Measurements from ENCODE around the gene PDE4B. TPM values are rescaled to one million over a fixed set of nuclear protein-coding genes. Genes with fewer than 3 reads are reported as not detected.
A peak's percentile ranks its signal among the peaks of the same experiment; 100 is the strongest.

The PDE4B gene
- total and polyA plus RNA-seq, 2 of the 13 experiments (the other 11 are each of a cell fraction or from before 2014, with no cell fraction given): not detected

DNA sequence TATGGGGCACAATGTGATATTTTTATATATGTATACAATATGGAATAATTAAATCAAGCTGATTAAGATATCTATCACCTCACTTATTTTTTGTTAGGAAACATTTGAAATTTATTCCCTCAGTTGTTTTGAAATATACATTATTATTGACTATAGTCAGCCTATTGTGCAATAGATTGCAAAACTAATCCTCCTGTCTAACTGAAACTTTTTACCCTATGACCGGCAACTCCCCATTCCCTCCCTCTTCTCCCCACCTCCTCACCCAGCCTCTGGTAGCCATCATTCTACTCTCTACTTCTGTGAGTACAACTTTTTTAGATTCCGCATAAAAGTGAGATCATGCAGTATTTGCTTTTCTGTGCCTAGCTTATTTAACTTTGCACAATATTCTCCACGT, 623.6 kb downstream of the PDE4B start:
- ChIA-PET CTCF (ENCODE audit: low intra/inter-chr PET ratio, low total read pairs) (no interaction called here), POLR2A (no interaction called here)
- Histone ChIP-seq H2AFZ (ENCODE audit: low read length) (no peak overlapping the region), H3K9ac (ENCODE audit: insufficient read depth, low read depth, low read length) (no peak overlapping the region), H3K4me2 (ENCODE audit: low read depth, low read length) (no peak overlapping the region), H3K4me1 (ENCODE audit: insufficient read depth, low read length) (no peaks in the 10 kb centered on the region), H3K4me3 (replicated peaks in 1 of 3; ENCODE audit: insufficient read depth in 1 of 3, low read depth in 2 of 3, low read length in 3 of 3) (no peak overlapping the region), H3K79me2 (ENCODE audit: insufficient read depth, low read length) (no peaks in the 10 kb centered on the region), H3K27ac (ENCODE audit: extremely low read length, insufficient read depth, low read length) (no peak overlapping the region), H4K20me1 (ENCODE audit: insufficient read depth, low read length) (no peaks in the 10 kb centered on the region), H3K36me3 (replicated peaks in 1 of 2; ENCODE audit: control insufficient read depth in 1 of 2, insufficient read depth in 2 of 2, low read length in 2 of 2) (no peaks in the 10 kb centered on the region), H3K9me3 (ENCODE audit: low read length) (peaks cover 31% of the 10 kb centered on the region), H3K27me3 (ENCODE audit: control insufficient read depth in 1 of 2, insufficient read depth in 2 of 2, low read length in 2 of 2) (no peaks in the 10 kb centered on the region)
- ATAC-seq (no peak), FAIRE-seq (no peak), DNase-seq (ENCODE audit: low spot score) (no peak)
- BruUV-seq (replicated peaks): no TSS peak
- TF ChIP-seq CEBPB (IDR thresholded peaks at IDR 0.05; ENCODE audit: borderline replicate concordance, low read depth, low read length) (peak; percentile 78), AGO2 (optimal IDR thresholded peaks at IDR 0.05; ENCODE audit: low read depth, low read length) (no peak)
- intact Hi-C loops (cut with micrococcal nuclease; ENCODE audit: unreplicated experiment) (no loop called here), in situ Hi-C loops (cut with HindIII; ENCODE audit: extremely low pct_ligation_motif_present, low pct_unique_long_range_greater_than_20kb) (no loop called here)
- WGBS (ENCODE audit: low lambda C conversion rate): 34% methylated on average over 3 of the region's 3 CpGs

DNA sequence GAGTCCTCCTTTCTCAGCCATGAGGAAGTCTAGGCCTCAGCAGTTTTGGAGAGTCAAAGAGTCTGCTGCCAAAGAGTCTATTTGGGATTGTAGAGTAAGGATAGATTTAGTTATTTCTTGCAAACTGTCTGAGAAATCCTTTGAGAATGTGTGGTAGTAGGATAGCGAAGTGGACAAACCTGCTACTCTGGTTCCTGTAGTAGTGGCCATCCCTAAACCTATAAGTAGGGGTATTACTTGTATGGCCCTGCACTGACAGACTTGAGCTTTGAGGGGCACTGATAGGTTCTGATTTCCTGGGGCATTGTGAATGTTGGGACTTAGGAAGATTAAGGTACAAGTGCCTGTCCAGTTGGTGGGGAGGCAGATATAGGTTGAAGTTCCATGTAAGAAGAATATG, 625.3 kb downstream of the PDE4B start:
- Histone ChIP-seq H3K27me3 (ENCODE audit: control insufficient read depth in 1 of 2, insufficient read depth in 2 of 2, low read length in 2 of 2) (no peaks in the 10 kb centered on the region), H4K20me1 (ENCODE audit: insufficient read depth, low read length) (no peaks in the 10 kb centered on the region), H3K4me1 (ENCODE audit: insufficient read depth, low read length) (no peaks in the 10 kb centered on the region), H3K4me2 (ENCODE audit: low read depth, low read length) (no peak overlapping the region), H3K9ac (ENCODE audit: insufficient read depth, low read depth, low read length) (no peak overlapping the region), H3K4me3 (replicated peaks in 1 of 3; ENCODE audit: insufficient read depth in 1 of 3, low read depth in 2 of 3, low read length in 3 of 3) (no peak overlapping the region), H3K36me3 (replicated peaks in 1 of 2; ENCODE audit: control insufficient read depth in 1 of 2, insufficient read depth in 2 of 2, low read length in 2 of 2) (no peaks in the 10 kb centered on the region), H3K79me2 (ENCODE audit: insufficient read depth, low read length) (no peaks in the 10 kb centered on the region), H3K27ac (ENCODE audit: extremely low read length, insufficient read depth, low read length) (no peak overlapping the region), H3K9me3 (ENCODE audit: low read length) (peaks cover 31% of the 10 kb centered on the region), H2AFZ (ENCODE audit: low read length) (no peak overlapping the region)
- FAIRE-seq: no peak
- no TSS peak for BruUV-seq (replicated peaks)
- CTCF ChIA-PET (ENCODE audit: low intra/inter-chr PET ratio, low total read pairs): no interaction called here
- in situ Hi-C loops (cut with HindIII; ENCODE audit: extremely low pct_ligation_motif_present, low pct_unique_long_range_greater_than_20kb) (no loop called here), intact Hi-C loops (cut with micrococcal nuclease; ENCODE audit: unreplicated experiment) (no loop called here)
- no peak for DNase-seq (ENCODE audit: low spot score)
- POLR2A ChIA-PET: no interaction called here
- 0% methylated on average over 1 of the region's 1 CpG for WGBS (ENCODE audit: low lambda C conversion rate)
- no peak for ATAC-seq
- no peak for TF ChIP-seq HNRNPLL (IDR thresholded peaks at IDR 0.05; ENCODE audit: low read depth, low read length, poor library complexity, severe bottlenecking)
- TF ChIP-seq ZFYVE20 (CRISPR knock-in tag; IDR thresholded peaks at IDR 0.05; ENCODE audit: borderline replicate concordance, low read depth): no peak
- no peak for TF ChIP-seq MZF1 (CRISPR knock-in tag; IDR thresholded peaks at IDR 0.05; ENCODE audit: borderline replicate concordance)
- no peak for TF ChIP-seq HIVEP1 (CRISPR knock-in tag; IDR thresholded peaks at IDR 0.05)
- no peak for TF ChIP-seq XRCC5 (optimal IDR thresholded peaks at IDR 0.05; ENCODE audit: low read length)
- no peak for TF ChIP-seq ZNF337 (CRISPR knock-in tag; IDR thresholded peaks at IDR 0.05; ENCODE audit: borderline replicate concordance, low read depth)
- no peak for TF ChIP-seq ZNF83 (CRISPR knock-in tag; IDR thresholded peaks at IDR 0.05; ENCODE audit: borderline replicate concordance)
- TF ChIP-seq SP5 (CRISPR knock-in tag; IDR thresholded peaks at IDR 0.05; ENCODE audit: borderline replicate concordance, low read depth): no peak
- TF ChIP-seq, protein P1, sequence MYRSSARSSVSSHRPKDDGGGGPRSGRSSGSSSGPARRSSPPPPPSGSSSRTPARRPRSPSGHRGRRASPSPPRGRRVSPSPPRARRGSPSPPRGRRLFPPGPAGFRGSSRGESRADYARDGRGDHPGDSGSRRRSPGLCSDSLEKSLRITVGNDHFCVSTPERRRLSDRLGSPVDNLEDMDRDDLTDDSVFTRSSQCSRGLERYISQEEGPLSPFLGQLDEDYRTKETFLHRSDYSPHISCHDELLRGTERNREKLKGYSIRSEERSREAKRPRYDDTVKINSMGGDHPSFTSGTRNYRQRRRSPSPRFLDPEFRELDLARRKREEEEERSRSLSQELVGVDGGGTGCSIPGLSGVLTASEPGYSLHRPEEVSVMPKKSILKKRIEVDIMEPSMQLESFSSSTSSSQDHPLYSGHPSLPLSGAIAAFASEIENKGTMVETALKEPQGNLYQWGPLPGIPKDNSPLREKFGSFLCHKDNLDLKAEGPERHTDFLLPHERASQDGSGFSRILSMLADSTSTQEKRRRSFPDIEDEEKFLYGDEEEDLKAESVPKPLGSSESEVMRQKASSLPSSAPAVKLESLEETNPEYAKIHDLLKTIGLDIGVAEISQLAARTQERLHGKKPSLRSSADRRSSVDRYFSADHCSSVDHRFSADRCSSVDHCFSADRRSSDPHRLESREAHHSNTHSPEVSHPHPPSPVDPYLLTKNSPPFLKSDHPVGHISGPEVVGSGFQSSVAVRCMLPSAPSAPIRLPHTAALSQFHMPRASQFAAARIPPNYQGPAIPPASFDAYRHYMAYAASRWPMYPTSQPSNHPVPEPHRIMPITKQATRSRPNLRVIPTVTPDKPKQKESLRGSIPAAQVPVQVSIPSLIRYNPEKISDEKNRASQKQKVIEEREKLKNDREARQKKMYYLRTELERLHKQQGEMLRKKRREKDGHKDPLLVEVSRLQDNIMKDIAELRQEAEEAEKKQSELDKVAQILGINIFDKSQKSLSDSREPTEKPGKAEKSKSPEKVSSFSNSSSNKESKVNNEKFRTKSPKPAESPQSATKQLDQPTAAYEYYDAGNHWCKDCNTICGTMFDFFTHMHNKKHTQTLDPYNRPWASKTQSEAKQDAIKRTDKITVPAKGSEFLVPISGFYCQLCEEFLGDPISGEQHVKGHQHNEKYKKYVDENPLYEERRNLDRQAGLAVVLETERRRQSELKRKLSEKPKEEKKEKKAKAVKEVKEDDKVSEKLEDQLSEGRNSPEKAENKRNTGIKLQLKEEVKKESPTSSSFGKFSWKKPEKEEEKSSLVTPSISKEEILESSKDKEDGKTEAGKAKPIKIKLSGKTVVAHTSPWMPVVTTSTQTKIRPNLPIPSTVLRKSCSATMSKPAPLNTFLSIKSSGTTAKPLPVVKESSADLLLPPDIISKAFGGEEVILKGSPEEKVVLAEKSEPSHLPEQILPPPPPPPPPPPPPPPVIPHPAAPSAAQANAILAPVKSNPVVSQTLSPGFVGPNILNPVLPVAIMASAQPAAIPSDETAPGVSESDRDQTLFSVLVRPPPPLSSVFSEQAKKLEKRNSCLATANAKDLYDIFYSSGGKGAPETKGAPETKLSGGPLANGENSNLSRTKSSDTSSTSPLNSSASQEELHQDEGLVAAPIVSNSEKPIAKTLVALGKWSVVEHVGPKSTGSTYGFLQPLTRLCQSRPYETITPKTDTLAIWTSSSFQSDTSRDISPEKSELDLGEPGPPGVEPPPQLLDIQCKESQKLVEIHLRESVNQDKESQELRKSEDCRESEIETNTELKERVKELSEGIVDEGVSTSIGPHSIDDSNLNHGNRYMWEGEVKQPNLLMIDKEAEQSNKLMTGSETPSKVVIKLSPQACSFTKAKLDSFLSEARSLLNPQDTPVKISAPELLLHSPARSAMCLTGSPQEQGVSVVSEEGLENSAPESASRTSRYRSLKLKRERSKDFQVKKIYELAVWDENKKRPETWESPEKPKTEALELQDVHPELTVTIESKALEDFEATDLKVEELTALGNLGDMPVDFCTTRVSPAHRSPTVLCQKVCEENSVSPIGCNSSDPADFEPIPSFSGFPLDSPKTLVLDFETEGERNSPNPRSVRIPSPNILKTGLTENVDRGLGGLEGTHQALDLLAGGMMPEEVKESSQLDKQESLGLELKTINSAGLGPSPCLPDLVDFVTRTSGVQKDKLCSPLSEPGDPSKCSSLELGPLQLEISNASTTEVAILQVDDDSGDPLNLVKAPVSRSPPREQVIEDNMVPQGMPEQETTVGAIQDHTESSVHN (CRISPR knock-in tag; IDR thresholded peaks at IDR 0.05): no peak

Measured in HepG2 (cell line).